Eye (tissue), 1 donor: Measurements from ENCODE around the gene SARDH.
"Not testable (repeated sequence)": the region's sequence is repeated elsewhere in the genome, so short reads cannot be mapped to it uniquely, and the experiment has no call there.

Experiments used
- DNase-seq: peaks from one replicate; pipeline ENCODE4 v3.0.0-alpha.2; 2015

Gene SARDH

DNA sequence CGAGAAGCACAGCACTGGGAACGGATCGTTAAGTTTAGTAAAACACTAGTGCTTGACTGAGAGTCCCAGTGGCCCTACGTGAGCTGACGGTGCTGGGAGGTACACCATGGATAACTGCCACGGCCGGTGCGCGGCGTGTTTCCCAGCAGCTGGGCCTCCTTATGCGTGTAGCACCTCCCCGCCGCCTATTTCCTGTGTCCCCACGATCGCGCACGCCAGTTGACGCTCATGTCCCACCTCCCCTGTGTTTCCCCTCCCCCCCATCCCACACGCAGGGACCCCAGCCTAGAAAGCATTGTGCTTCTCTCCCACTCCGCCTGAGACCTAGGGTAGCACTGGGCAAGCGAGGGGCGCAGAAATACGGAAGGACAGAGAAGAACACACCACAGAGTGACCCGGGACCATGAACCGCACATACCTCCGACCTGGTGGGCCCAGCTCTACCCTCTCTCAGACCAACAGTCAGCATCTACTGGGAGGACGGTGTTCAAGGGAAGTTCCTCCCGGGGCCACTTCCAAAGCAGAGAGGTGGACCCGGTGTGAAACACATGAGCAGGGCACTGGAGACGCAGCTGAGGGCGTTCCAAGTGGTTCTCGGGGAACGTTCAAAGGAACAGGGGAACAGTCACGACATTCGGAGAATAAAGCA, 56.4 kb downstream of the SARDH start:
- DNase-seq: no peak

DNA sequence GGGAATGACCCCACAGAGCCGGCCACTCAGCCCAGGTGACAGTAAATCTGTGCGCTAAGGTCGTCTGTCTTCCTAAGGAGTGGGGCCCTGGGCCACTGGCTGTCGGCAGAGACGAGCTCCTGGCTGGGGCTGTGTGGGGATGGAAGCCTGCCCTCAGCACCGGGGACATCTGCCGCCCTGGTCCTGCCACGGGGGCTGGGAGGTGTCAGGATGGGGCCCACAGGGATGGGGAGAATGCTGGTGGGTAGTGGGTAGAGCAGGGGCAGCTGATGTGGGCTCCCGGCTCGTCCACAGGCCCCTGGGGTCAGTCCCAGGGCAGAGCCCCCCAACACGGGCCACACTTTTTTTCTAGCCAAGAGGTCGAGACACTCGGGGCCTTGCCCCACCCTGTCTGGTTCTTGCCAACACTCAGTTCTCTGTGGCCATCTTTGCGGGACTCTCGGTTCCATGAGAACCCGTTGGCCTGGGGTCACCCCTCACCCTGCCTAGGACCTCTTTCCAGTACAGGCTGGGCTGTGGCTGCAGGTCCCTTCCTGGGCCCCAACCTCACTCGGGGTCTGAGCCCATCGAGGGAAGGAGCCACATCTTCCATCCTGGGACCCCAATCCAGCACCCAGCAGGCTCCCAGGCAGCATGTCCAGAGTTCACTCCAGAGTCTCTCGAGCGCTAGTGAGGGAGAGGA, 57.0 kb downstream of the SARDH start:
- no peak for DNase-seq

DNA sequence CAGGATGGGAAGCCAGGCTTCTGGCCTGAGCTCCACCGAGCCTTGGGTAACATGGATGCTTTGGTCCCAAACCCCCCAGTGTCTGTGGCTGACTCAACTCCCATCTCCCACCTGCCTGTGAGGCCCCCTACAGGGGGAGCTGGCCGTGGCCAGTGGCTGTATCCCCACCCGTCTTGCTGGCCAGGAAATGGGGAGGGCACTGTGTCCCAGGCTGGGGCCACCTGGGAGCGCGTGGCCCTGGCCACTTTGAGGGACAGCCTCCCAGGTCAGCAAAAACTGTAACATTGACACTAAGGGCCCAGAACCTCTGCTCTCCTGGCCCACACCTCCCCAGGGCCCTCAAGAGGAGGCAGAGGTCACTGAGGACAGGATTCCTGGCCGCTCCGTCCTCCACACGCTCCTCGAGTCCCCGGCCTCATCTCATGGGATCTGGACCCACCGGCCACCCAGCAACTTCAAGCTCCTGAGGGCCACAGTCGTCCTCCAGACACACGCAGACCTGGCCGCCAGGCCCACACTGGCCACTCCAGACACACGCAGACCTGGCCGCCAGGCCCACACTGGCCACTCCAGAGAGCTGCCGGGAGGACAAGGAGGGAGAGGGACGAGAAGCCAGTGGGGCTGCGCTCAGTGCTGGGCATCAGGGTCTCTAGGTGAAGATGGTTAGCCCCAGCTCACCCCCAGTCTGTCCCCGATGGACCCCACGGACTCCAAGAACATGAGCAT, 57.7 kb downstream of the SARDH start:
- DNase-seq: no peak

DNA sequence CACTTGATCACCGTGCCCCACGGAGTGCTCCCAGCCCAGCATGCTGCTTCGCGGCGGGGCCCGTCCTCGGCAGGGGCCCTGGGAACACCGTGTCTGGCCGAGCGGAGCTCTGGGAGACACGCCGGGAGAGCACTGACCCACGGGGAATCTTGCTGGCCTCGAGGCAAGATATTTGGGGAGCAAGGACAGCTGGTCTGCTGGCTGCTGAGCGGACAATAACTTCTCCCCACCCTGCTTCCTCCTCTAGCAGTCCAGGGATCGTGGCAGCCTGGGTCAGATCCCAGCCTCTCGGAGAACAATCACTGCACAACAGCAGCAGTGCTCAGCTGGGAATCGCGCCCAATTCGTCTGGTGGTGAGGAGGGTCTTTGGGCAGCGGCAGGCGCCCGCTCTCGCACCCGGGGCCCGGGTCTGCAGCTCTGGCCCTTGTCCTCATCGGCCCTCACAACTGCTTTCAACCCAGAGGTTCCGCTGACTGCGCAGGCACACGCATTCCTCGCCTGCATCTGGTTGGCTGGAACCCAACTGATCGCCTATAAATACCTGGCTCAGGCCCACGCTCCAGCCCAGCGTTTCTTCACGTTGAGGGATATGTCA, 58.6 kb downstream of the SARDH start:
- DNase-seq: no peak

DNA sequence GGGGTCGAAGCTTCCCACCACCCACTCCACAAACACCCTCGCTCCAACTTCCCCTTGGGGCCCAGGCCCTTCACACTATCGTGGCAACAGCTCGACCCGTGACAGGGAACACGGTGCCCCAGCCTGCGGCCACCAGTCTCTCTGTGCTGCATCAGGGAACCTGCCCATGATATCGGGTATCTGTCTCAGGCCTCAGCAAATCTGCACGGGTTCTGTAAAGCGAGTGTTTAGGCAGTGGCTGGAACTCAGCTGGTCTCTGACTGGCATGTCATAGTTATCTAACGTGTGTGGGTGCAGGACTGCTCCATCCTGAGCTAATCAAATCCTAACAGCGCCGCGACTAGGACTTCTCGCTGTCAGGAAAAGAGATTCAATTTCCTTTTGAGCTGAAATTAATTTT, 59.1 kb downstream of the SARDH start:
- no peak for DNase-seq

GRCh38 chr9:133677126-133678010, 60.8 kb downstream of the SARDH start:
- DNase-seq: no peak

DNA sequence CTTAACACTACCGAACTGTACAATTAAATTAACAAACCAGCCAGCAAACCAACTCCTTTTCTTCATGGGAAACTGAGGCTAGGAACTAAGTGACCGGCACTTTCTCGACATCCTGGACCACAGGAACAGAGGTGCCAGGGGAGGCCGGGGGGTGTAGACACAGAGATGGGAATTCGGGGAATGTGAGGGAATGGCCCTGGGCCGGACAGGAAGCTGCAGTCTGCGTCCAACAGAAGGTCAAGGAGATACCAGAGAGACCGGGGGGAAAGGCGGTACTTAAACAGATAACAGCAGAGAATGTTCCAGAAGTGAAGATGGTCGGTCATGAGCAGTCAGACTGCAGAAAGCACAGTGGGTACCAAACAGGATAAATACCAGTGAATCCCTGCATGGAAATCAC, 61.7 kb downstream of the SARDH start:
- DNase-seq: no peak

GRCh38 chr9:133675796-133676195, 62.4 kb downstream of the SARDH start:
- not testable (repeated sequence) for DNase-seq

DNA sequence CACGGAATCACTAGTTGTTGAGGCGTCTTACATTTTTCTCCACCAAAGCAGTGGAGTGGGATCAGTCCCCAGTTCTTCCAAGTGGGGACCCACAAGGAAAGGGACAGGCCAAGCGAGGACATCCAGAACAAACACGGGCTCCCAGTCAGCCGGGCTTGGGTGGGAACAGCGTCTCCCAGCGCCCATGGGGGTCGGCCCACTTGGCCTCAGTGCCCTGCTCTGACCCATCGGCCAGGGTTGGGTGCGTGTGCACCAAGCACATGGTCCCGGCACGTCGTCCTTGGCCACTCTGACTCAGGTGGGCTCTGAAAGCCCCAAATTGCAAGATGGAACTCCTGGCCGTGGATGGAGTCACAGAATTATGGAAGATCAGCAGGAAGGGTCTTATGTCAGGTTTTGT, 64.1 kb downstream of the SARDH start:
- no peak for DNase-seq

GRCh38 chr9:133673258-133673655, 64.9 kb downstream of the SARDH start:
- DNase-seq: peak; percentile 38

DNA sequence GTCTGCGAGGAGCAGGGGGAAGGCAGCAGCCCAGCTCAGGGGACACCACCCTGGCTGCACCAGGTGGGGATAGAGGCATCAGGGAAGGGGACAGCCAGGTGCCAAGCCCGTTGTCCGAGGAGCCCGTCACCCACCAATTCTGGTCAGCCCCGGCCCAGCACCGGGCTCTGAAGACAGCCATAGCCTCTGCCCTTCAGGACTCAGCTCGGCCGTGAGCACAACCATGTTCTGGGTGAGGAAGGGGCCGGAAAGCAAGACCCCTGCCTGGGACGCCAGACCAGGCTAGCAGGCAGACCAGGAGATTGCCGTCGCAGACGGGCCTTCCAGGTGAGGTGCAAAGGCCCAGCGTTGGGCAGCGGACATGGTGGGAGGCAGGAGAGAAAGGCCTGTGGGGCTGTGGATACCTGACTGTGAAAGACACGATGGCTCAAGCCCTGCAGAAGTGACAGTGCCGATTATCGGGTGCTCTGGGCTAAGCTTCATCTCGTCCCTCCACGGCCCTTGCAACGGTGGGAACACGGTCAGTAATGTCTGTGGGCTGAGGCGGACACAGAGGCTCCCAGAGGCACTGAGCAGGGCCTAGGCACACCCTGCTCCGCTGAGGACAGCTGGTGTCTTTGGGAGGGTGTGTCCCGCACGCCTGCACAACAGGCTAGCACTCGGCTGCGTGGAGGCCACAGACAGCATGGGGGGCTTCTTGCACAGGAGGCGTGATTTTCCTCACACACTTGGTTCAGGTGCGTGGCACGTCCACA, 65.5 kb downstream of the SARDH start:
- no peak for DNase-seq

- DNase-seq: no peak
Observed at GRCh38 chr9:133671371-133671770, 66.8 kb downstream of the SARDH start.

DNA sequence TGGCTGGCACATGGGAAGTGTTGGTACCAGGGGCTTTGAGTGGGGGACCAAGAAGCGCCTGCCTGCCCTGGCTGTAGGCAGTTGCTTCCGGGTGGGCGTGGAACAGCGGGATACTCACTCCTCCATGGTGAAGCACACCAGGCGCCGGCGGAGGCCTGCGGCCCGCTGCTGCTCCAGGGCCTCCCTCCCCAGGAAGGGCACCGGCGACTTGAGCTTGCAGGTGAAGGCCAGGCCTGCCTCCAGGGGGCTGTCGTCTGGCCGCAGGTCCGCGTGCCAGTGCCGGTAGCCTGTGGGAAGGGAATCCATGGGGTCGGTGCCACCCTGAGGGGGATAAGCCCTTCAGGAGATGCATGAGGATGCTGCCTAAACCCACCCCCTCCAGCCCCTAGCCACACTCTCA, 67.7 kb downstream of the SARDH start:
- DNase-seq: no peak

GRCh38 chr9:133669182-133669801, 68.9 kb downstream of the SARDH start:
- no peak for DNase-seq

DNA sequence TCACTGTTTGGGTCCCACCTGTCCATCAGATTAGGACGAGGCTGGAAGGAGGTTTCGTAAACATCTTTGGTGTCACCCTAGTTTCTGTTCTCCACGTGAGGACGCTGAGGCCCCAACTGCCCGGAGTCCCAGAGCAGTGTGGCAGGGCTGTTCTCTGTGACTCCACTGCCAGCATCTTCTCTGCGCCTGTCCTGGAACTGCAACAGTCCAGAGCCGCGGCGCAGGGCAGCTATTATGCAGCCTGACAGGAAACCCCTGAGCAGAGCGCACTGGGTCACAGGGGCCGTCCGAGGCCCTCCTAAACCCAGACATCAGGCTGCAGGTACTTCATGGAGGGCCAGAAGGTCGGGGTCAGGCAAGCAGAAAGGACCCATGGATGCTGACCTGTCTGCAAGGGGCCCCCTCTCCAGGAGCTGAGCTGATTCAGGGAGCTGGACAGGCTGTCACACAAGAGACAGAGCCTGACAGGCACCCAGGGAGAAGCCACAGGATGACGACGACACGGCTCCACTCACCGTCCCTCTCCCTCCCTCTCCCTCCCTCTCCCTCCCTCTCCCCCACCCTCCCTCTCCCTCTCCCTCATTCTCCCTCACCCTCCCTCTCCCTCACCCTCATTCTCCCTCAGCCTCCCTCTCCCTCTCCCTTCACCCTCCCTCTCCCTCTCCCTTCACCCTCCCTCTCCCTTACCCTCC, 70.2 kb downstream of the SARDH start:
- no peak for DNase-seq

- no peak for DNase-seq
Observed at GRCh38 chr9:133666845-133667244, 71.3 kb downstream of the SARDH start.

- DNase-seq: no peak
Observed at GRCh38 chr9:133666387-133666786, 71.8 kb downstream of the SARDH start.

- DNase-seq: no peak
Observed at GRCh38 chr9:133665535-133665934, 72.6 kb downstream of the SARDH start.

DNA sequence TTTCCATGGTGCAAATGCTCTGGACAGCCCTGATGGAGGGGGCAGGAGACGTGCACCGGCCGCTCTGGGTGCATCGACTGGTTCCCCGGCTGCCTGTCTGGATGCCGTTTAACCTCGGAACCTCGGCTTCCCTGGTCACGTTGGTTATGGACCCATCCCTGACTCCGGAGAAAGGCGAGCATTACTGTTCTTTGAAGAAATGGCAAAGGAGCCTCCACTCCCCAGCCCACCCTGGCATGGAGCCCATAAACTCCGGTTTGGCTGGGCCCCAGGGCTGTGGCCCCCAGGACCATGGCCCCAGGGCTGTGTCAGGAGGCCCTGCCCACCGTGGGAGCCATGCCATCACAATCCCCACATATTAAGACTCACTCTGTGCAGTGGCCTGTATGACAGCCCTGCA, 73.1 kb downstream of the SARDH start:
- DNase-seq: no peak

GRCh38 chr9:133664173-133665050, 73.7 kb downstream of the SARDH start:
- DNase-seq: no peak
